GM13976 (cell line): Measurements from ENCODE around the gene CABP4.

Source experiments
- DNase-seq: peaks from one replicate; pipeline ENCODE4 v3.0.0; 2012; ENCODE audit warnings: low spot score
- in situ Hi-C: fragments of 300-500 bp; cut with MboI; formaldehyde crosslinking; loops from one replicate; pipeline ENCODE4 v1.12.0; 2022; ENCODE audit warnings: low sequenced_read_pairs, mixed read lengths, inconsistent platforms; ENCODE audit not compliant: unreplicated experiment
- TF ChIP-seq, protein P1 (sequence below): IDR thresholded peaks from 2 replicates; pipeline ENCODE4 v1.5.1; 2012; ENCODE audit warnings: borderline replicate concordance, mild to moderate bottlenecking; ENCODE audit not compliant: insufficient read depth; ENCODE audit errors: extremely low read depth, missing control alignments, control extremely low read depth

Gene CABP4

DNA sequence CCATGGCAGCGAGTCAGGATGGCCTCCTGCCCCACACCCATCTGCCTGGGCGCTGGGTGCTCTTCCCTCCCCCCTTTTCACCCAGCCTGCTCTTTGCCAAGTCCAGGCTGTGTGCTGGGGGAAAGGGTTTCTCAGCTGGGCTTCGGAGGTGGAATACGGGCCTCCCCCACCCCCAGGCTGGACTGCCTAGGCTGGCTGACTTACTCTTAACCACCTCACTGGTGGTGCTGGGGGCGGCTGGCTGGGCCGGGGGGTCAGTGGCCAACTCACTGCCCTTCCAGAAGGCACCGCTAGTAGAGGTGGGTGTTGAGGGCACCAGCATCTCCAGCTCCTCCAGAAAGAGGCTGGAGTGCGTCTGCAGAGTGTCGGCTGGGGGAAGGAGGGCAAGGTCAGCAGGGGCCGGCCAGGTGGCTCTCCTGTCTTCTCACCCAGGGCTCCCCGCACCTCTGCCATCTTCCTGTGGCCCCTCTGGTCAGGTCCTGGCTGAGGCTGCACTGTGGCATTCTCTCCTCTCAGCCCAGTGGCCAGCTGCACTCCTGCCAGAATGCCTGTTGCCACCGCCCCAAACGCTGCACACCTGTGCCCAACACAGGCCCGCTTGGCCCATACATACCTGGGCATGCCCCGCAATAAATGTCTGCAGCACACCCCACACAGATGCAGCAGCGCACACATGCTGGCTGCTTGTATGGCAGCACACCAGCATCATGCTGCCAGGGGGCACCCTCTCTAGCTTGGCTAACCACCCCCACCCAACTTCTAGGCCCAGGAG lies 40.3 kb downstream of the CABP4 start:
- TF ChIP-seq, protein P1, sequence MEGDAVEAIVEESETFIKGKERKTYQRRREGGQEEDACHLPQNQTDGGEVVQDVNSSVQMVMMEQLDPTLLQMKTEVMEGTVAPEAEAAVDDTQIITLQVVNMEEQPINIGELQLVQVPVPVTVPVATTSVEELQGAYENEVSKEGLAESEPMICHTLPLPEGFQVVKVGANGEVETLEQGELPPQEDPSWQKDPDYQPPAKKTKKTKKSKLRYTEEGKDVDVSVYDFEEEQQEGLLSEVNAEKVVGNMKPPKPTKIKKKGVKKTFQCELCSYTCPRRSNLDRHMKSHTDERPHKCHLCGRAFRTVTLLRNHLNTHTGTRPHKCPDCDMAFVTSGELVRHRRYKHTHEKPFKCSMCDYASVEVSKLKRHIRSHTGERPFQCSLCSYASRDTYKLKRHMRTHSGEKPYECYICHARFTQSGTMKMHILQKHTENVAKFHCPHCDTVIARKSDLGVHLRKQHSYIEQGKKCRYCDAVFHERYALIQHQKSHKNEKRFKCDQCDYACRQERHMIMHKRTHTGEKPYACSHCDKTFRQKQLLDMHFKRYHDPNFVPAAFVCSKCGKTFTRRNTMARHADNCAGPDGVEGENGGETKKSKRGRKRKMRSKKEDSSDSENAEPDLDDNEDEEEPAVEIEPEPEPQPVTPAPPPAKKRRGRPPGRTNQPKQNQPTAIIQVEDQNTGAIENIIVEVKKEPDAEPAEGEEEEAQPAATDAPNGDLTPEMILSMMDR, result no peak
- in situ Hi-C loops, result no loop called here
- DNase-seq, result no peak

DNA sequence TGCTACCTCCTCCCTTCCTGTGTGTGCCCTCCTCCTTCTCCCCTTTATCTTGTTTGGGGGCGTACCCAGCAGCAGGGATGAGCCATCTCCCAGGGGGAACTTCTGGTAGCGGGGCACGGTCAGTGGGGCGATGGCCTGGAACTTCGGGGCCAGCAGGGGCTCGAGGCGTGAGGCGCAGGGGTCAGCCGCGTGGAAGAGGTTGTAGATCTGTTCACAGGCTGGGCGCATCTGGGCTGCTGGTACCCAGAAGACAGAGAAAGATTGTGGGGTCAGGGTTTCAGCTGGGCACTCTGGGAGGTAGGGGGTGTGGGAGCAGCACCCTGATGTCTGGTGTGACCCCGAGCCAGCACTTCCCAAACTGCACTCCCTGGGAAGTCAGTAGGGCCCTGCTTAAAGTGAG lies 41.0 kb downstream of the CABP4 start:
- DNase-seq, result no peak
- in situ Hi-C loops, result no loop called here
- TF ChIP-seq, protein P1, result no peak

DNA sequence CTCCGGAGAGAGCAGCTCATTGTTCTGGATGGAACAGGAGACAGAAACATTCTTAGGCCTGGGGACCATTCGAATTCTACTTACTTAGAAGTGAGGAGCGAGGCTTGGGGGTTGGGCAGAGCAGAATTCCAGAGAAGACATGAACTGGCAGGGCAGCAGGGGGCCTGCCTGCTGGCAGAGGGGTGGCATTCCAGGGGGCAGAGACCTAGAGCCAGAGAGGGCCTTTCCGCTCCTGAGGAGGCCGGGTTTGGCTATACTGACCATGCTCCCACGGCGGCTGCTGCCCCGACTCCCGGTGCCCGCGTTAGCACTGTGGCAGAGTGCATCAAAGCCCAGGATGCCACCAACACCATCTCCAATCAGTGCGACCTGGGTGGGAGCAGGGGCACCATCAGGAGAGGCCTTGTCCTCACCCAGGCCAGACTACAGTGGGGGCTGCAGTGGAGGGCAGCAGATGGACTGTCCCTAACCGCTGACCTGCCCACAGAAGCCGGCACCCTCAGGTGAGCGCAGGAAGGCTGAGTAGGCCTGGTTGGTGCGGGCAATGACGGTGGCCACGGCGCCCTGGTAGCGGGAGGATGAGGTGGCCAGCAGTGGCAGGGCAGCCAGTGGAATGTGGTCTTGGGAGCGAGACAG lies 42.6 kb downstream of the CABP4 start:
- no peak for DNase-seq
- TF ChIP-seq, protein P1, result no peak
- in situ Hi-C loops, result no loop called here

DNA sequence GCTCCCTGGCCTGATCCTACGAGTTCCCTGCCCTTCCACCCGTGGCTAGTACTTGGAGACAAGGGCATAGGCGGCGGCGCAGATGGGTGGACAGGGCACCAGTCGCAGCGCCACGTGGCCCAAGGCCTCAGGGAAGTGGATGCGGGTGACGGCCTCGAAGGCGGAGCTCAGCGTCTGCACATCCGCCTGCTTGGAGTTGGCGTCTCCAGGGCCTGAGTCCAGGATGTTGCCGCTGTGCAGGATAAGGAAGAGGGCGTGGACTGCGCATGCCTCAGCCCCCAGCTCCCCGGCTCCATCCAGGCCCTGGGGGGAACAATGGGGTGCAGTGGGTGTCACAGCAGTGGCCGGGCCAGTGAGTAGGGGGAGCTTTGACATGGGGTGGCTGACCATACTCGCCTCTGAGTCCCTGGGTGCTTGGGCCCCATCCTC lies 43.4 kb downstream of the CABP4 start:
- DNase-seq, result no peak
- in situ Hi-C loops, result no loop called here
- TF ChIP-seq, protein P1, result no peak

DNA sequence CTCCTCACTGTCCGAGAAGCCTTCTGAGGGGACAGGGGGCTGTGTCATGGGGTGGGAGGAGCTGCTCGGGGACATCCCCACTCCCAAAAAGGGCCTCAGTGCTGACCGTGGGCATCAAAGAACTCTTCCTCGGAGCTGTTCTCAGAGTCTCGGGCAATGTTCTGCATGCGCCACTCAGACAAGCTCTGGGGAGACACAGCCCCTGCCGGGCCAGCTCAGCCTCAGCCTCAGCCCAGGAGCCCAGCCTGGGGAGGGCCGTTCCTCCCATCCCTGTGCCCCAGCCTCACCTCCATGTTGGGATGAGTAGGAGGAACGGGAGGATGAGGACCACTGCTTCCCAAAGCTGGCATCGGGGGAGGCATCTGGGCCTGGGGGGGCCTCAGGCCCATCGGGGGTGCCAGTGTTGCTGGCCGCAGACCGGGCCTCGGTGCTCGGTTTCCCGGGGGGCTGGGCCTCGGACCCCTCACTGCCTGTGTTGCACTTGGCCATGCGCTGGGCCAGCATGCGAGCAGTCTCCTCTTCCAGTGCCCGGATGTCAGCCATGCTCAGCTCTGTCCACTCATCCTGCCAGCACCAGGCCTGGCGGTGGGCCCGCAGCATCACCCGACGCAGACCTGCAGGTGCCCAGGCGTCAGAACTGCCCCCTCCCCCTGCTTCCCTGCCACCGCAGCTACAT lies 44.8 kb downstream of the CABP4 start:
- TF ChIP-seq, protein P1, result no peak
- DNase-seq, result no peak
- in situ Hi-C loops, result loop anchor here (10.0 kb wide), 1 partner anchor 115 kb away; no protein-coding TSS in a partner anchor

DNA sequence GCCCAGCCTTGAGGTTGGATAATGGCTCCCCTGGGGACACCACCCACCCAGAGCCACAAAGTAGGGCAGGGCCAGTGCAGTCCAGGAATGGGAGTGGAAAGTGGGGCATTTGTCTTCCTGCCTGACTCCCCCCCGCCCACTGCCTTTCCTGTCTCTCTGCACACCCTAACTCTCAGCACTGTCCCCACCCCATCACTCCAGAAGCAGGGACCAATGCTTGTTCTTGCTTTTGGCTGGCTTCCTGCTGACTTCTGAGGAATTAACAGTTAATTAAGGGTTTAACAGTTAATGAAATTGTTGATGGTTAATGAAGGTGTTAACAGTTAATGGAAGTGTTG lies 45.3 kb downstream of the CABP4 start:
- in situ Hi-C loops, result loop anchor here (10.0 kb wide), 1 partner anchor 116 kb away; no protein-coding TSS in a partner anchor
- DNase-seq, result no peak
- TF ChIP-seq, protein P1, result no peak
